Ishikawa (cell line): ENCODE measurements around the gene SSUH2.

Experiments
- EGR1 ChIP-seq: IDR thresholded peaks from 2 replicates; pipeline ENCODE4 v1.6.1; 2012
- EP300 ChIP-seq: IDR thresholded peaks from 2 replicates; pipeline ENCODE4 v1.6.1; 2012; ENCODE audit warnings: borderline replicate concordance
- FOXM1 ChIP-seq: IDR thresholded peaks from 2 replicates; pipeline ENCODE4 v1.6.1; 2012; ENCODE audit warnings: low read depth, borderline replicate concordance
- NFIC ChIP-seq: IDR thresholded peaks from 2 replicates; pipeline ENCODE4 v1.6.1; 2012
- RAD21 ChIP-seq: IDR thresholded peaks from 2 replicates; pipeline ENCODE4 v1.6.1; 2012; ENCODE audit warnings: low read depth
- YY1 ChIP-seq: IDR thresholded peaks from 2 replicates; pipeline ENCODE4 v1.6.1; 2012; ENCODE audit warnings: low read depth

DNA sequence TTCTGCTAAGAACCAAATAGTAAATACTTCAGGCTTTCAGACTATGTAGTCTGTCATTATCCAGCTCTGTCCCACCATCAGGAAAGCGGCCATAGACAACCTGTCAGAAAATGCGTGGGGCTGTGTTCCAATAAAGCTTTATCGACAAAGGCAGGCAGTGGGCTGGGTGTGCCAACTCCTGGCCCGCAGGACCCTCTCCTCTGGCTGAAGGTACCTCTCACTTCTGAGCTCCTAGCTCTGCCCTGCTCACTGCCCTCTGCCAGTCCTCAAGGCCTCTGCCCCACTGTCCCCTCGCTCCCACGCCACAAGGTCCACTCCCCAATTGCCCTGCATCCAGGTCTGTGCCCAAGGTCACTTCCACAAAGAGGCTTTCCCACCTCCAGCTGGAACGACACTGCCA lies 20.0 kb downstream of the SSUH2 start:
- TF ChIP-seq YY1 (no peak), NFIC (no peak), EP300 (no peak), RAD21 (no peak), FOXM1 (no peak), EGR1 (no peak)
